ENCODE results near the gene CAV1.
A peak's percentile ranks its signal among the peaks of the same experiment; 100 is the strongest.

The CAV1 gene

DNA sequence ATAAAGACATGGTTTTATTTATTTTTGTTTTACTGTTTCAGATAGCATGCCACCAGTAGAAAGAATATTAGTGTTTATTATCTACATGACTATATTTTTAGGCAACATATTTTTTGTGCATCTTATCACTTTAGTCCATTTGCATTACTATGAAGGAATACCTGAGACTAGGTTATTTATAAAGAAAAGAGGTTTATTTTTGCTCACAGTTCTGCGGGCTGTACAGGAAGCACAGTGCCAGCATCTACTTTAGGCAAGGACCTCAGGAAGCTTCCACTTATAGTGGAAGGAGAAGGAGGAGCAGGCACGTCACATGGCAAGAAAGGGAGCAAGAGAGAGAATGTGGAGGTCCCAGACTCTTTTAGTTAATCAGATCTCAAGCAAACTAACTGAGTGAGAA, 19.6 kb upstream of the CAV1 start:
- DNase-seq = no peak

DNA sequence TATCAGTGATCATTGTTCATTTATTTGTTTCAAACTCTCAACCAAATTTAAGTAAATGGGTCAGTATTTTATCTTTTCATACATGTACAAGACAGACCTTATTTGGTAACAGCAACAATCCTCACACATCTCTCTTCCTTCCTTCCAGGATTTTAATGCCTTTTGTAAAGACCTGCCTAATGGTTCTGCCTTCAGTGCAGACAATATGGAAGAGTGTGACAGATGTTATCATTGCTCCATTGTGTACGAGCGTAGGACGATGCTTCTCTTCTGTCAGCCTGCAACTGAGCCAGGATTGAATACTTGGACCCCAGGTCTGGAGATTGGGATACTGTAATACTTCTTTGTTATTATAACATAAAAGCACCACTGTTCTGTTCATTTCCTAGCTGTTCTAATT, 19.0 kb upstream of the CAV1 start:
- no peak for DNase-seq

DNA sequence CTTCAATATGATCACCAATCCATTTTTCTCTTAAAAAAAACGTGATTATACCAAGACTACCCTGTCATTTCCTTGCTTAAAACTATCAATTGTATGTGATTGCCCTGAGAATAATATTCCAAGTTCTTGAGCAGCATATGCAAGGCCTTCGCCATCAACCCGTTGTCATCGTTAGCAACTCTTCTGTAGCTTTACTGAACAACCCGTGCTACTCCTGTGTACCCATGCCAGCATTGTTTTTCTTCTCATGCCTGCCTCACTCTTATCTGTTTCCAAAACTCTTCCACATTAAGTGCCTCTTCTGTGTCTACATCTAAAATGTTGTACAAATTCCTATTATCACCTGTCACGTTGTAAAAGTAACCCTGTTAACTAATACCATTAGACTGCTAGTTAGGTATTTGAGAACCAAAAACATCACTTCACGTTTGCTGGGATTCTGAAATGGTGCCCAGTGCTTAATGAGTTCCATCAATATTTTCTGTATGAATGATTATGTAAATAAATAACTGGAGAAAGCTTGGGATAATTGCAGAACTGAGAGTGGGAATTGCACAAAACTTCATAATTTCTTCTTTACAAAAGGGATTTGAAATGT, 14.8 kb upstream of the CAV1 start:
- DNase-seq = no peak

DNA sequence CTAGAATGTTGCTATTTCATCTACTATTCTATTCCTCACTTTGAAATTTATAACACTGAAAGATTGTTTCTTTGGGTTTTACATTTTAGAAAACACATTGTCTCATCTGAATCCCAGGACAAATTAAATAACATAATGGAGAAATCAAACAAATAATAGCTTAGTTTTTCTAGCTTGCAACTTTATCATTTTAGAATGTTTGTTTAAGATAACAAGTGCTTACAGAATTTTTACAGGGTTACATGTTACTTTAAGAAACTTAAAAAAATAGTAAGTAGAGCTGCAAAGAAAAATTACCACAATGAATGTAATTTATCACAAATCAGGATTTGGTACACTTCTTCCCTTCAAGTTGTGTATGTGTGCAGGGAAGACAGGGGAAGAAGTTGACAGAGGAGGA, 14.0 kb upstream of the CAV1 start:
- DNase-seq = no peak

DNA sequence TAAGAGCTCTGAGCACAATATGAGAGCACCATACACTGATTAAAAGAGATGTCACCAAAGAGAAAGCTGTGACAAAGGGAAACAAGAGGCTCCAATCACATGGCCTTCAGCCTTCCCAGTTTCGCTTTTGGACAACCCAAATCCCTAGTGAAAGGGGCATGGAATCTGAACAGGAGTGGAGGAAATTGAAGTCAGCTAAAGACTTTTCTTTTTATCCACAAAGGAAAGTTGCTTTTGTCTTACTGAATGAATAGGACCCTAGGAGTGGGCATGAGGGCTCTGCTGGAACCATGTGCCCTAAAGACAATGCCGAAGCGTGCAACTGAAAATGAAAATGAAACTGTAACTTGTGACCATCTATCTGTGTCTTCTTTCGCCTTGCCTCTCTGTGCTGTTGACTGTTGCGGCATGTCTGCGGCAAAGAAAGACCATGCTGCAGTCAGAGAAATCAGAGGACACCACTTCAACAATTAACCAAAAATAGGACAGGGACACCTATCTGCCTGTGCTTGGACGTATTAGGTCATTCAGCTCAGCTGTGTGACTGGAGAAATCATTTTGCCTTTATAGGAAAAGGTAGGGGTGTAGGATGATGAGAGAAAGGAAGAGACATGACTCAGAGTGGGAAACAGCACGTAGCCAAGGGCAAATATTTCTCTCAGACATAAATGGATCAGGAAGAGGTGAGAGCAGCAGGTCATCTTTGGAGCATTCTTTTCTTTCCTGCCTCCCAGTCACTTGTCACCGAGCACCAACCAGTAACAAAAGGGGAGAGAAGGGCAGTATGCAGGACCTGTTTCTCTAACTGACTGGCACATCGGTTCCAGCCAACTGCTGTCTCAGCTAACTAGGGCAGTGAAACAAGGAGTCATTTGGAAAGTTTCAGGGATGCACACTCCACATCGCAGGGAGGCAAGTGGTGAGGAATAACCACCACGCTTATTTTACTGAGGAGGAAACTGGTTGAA, 13.0 kb upstream of the CAV1 start:
- DNase-seq = no peak

DNA sequence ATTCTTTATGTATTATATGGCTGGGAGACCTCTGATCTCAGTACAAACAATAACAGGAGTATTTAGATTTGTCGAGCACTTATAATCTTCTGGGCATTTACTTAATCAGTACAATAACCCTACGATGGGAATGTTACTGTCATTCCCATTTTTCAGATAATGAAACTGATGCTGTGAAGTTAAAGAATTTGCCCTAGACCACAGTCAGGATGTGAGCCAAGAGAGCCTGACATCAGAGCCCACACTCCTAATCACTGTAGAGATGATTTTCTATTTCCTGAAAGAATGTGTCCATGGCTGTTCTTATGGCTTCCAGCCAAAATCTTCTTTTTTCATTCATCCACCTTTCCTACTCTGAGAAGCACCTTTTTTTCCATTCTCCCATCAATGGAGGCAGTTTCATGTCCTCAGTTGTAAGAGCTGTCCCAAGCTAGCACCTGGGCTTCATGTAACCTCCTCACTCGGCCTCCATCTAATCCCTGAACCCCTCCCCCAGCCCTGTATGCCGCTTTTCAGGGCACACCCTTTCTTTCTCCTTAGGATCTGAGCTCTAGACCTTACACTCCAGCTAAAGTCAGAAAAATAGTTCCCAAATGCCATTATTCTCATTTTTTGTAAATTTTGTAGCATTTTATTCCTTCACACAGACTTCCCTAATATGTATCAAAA, 12.2 kb upstream of the CAV1 start:
- no peak for DNase-seq

DNA sequence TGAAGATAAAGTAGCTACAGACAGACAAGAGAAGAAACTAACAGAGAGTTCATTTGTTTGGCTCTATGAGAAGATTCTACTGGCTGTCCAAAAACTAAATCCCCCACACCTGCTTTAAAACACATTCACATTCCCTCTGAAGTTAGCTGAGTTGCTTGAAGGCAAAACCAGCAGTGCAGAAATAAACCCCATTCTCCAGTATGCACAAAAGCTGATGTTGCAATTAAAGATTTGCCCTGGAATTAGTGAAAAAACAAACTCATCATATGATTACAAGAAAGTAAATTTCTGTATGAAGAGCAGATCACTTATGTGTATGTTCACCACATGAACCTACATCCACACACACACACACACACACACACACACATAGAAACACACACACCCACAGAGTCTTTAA, 9.3 kb upstream of the CAV1 start:
- DNase-seq = no peak

DNA sequence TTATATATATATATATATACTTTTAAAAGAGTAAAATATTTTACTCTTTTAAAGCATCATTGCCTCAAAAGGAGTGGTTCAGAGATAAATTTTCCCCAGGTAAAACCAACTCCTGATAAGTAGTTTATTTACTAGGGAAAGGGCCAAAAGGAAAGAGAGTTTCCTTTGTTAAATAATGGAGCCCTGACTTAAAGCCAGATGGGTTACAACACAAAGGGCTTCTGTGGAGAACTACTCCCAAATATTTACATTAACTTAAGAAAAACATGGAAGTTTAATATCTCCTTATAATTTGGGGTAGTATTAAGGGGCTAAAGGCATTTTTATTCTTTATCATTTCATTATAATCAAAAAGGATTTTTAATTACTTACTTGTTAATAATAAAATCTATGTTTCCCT, 8.5 kb upstream of the CAV1 start:
- no peak for DNase-seq

DNA sequence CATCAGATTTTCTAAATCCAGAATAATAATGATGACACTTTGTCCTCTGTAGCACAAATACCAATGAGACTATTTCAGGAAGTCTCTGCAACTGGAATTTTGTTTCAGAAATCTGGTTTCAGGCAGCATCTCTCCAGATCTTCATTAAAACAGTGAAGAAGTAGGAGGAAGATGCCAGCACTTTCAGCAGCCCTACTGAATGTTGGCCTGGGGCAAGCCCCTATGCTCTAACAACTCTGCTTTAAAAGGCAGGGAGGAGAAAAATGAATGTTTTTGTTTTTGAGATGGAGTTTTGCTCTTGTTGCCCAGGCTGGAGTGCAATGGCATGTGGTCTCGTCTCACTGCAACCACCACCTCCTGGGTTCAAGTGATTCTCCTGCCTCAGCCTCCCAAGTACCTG, 7.2 kb upstream of the CAV1 start:
- no peak for DNase-seq

DNA sequence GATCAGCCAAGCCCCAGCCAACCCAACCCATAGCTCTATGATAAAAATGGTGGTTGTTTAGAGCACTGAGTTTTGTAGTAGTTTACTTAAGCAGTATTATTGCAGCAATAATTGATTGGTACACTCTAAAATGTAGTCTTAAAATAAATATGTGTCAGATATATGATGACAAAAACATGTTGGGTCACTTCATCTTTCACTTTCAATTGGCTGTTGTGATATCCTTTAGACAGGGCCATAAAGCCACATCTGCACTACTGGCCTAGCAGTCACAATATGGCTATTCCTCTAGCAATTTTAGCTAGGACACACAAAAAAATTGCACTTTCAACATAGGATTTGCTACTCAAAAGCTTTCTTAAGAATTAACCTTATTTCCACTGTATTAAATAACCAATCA, 5.9 kb upstream of the CAV1 start:
- no peak for DNase-seq

DNA sequence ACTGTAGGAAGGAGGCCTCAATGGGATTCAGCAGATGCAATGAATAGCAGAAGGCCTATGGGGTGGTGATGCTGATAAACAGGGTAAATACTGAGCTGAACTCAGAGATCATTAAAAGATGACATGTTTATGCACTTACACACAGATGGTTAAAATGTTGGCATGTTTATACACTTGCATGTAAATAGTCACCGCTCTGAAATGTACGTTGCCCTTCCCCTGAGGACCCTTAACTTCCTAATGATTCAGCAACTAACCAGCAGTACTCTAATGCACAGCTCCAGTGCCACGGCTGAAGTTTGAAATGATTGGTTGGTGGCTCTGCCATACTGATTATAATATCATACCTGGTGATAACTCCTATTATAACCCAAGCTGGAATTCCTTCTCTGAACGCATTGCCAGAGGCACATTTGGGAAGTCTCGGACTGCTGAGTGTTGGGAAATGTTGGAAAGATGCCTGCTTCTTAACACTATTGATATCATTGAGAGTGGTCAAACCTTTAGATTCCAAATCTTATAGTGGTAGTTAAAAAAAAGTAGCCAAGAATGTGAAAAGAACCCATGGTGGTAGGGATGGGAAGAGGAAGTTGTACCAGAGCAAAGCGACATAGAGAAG, 3.7 kb upstream of the CAV1 start:
- DNase-seq = no peak

DNA sequence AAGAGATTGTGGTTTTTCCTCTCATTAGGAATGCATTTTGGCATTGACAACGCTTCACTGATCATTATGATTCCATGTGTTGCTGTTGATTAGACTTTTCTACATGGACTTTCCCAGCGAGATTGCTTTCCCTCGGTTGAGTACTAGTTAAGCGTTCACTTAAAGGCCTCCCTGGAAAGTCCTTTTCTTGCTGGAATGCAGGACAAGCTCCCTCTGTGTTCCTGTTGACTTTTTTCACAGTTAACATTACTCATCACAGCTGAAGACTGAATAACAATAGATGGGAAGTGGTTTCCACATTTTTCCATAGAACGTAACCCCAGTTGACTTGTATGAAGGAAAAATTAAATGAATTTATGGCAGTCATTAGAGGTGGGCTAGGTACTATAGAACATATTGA, 2.6 kb upstream of the CAV1 start:
- DNase-seq = no peak

DNA sequence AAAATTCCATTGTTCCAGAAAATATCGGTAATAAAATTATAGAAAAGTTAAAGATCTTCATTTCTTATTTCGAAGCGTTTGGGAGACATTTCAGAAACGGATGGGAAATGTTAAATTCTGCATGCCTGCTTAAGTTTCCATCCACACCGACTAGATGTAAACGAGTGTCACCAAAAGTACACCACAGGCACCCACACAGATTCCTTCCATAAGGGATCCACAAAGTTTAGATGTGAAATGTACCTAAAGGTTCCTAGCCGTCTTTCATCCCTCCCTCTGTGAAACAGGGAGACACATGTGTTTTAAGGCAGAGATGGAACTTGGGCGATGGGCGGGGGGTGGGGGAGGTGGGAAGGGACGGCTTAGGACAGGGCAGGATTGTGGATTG, 621 bp upstream of the CAV1 start:
- DNase-seq = no peak

DNA sequence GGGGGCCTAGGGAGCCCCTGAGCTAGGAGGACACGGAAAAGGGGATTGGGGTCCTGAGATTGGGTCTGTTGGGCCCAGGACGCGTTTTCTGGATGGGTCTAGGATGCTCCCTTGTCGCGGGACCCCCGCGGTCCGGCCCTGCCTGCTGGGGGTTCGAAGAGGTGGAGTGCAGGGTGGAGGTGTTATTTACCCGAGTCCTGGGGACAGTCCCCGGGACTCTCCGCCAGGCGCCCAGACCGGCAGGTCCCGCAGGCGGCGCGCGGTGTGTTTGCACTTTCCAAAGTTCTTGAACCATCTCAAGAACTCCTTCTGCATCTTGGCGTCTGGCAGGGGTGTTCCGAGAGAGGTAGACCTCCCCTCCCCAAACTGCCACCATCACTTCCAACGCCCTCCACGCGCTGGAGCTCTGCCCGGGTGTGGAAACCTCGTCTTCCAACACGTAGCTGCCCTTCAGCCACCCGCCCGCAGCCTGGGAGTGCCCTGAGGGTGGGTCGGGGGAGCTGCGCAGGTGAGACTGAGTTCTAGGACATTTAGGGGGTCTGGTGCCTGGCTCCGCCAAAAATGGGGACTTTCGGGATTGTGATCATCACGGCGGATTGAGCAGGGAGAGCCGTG, 569 bp downstream of the CAV1 start:
- DNase-seq = peak; percentile 56

DNA sequence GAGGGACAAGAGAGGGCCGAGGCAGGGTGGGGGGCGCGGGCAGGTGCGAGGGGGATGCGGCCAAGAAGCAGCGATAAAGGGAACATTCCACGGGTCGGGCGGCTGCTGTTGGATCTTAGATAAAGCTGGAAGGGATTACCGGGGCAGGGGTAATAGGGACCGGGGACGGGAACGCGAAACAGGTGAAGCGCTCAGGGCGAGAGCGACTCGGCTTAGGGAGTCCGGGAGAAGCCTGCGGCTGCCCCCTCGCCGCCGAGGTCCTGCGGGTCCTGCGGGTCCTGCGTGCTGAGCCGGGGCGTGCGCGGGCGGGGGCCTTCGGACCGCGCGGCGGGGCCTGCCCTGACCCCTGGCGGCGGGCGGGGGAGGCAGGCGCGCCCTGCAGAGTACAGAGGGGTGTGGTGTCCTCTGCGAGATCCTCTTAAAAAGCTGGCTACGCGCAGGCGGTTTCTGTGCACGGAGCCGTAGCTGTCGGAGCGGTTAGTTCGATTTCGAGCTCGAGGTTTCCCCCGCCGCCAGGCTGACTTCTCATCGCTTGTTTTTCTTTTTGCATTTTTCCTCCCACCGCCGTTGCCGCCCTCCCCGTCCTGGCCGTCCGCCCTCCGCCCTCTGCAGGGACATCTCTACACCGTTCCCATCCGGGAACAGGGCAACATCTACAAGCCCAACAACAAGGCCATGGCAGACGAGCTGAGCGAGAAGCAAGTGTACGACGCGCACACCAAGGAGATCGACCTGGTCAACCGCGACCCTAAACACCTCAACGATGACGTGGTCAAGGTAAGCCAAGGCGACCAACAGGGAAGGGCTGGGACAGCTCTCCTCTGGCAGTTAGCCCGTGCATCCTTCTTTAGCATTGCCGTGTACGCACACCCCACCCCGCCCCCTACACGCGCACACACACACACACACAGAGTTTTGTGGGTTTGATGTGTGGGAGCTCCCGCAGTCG, 1.4 kb downstream of the CAV1 start:
- DNase-seq = peak; percentile 71

DNA sequence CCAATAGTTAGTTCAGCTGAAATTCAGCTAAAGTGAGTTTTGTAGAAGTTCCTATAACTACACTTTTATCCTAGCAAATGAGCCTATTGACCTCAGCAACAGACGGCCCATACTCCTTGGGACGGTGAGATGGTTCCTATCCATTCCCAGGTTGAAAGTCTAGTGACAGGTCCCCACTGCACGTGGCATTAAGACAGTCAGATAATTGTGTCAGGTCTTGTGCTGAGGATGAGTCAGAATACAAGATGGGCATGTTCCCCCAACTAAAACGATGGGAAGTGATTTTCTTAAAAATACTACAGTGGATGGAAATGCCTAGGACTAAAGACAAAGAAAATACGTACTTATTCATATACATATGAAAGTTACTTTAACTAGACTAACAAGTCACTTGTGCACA, 2.1 kb downstream of the CAV1 start:
- DNase-seq = no peak

DNA sequence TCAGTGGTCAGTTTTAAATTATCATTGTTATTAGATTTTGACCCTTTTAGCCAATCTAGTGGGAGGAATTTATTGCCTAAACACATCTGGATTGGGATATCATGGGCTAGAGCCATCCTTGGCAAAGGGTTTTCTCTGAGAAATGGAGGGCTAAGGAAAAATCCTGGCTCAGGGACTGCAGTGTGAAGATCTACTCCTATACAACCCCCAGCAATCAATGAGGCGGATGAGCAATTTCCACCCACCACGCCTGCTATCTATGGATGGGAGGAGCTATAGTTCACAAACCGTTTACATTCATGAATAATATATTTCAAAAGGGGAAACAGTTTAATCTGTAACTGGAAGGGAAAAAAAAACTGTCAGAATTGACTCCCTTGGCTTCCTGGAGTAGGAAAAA, 2.7 kb downstream of the CAV1 start:
- DNase-seq = no peak

DNA sequence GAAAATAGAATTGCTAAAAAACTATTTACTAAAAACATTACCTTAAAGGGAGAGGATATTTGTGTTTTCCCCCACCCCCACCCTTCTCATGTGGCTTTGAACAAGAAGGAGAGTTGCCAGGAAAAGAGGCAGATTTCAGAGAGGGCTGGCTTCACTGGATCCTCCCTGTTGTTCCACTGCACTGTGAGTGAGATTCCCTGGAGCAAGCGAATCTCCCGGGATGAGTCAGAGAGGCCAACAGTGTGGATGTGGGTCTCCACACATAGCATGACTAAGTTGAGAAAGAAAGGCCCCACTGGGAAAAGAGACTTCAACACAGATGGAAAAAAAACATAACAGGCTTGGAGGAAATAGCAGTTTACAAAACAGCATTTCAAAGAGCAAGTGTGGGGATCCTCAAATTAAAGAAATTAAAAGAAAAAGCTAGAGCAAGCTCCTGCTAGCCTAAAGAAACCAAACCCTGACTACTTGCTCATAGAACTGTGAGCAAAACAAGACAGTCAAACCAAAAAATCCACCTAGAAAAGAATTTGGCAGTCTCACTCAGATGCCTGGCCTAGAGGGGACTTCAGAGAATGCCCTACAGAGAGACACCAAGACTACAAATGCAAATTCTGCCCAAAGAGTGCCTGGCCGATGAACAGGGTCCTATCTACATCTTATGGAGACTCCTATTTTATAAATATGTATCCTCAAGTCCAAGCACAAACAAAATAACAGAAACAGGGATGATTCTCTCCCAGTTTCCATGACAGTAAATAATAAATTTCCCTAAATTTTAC, 3.4 kb downstream of the CAV1 start:
- no peak for DNase-seq

DNA sequence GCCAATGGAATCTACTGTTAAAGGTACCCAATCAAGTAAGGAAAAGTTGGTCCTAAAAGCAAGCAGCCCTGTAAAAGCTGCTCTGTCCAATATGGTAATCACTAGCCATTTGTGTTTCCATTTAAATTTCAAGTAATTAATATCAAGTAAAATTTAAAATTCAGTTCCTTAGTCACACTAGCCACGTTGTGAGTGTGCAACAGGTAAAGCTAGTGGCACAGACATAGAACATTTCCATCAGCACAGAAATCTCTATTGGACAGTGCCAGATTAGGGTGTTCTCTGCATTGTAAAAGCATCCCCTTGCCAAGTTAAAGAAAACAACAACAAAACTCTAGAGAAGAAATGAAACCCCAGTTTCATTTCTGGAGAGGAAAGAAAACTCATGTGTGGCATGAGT, 4.4 kb downstream of the CAV1 start:
- no peak for DNase-seq

DNA sequence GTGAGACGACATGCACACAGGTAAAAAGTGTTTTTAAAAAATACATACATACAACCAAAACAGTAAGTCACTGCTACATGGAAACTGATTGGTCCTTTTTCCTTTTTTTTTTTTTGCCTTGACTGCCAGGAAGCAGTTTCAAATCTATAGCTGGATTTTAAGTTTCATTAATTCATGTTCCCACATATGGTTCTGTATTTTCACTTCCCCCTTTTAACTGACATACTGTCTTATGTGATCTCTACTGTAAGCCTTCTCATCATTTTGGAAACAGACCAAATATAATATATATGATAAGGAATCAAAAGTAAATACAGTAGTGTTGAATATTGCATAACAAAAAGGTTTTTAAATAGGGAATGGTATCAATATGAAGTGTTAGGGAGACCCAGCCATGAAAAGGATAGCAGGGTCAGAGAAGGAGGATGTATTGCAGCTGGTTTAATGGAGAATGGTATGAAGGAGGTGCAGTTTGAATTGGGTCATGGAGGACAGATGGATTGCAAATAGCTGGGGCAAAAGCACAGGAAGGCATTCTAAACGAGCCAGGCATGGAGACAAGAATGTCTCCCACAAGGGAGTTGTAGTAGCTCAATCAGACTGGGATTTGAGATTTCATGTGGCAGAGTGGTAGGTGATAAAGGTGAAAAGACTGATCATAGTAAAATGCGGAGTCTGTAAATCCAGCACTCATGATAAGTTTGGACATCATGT, 5.4 kb downstream of the CAV1 start:
- DNase-seq = no peak

Measured in stimulated activated CD8-positive, alpha-beta memory T cell treated with anti-CD3 and anti-CD28 coated beads, Interleukin-4, amount 100 ng/mL, for 48 hours (primary cell).